C4-2B (cell line): Measurements from ENCODE around the gene SLC46A1.

Experiments used
- ZFX ChIP-seq: fragments of 450-650 bp; IDR thresholded peaks from 2 replicates; pipeline ENCODE4 v1.6.1; 2017
- TF ChIP-seq, protein P1 (sequence below): fragments of 450-650 bp; conservative IDR thresholded peaks from 2 replicates; pipeline ENCODE4 v1.5.1; 2017; ENCODE audit warnings: mild to moderate bottlenecking

DNA sequence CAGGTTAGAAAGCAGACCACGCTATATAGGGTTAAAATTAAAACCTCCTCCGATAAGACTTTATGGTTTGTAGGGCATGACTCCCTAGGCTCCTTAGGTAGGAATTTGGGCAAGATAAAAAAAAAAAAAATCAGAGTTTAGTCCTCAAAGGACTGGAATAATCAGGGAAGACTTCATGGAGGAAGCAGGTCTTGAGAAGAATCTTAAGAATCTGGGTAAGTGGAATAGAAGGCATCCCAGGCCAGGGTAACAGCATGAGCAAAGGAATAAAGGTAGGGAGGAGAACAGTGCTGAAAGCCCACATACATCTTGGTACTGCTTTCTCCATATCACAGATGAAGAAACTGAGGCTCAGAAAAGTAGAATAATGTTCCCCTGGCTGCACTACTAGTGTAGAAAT, 15.4 kb downstream of the SLC46A1 start:
- TF ChIP-seq, protein P1, sequence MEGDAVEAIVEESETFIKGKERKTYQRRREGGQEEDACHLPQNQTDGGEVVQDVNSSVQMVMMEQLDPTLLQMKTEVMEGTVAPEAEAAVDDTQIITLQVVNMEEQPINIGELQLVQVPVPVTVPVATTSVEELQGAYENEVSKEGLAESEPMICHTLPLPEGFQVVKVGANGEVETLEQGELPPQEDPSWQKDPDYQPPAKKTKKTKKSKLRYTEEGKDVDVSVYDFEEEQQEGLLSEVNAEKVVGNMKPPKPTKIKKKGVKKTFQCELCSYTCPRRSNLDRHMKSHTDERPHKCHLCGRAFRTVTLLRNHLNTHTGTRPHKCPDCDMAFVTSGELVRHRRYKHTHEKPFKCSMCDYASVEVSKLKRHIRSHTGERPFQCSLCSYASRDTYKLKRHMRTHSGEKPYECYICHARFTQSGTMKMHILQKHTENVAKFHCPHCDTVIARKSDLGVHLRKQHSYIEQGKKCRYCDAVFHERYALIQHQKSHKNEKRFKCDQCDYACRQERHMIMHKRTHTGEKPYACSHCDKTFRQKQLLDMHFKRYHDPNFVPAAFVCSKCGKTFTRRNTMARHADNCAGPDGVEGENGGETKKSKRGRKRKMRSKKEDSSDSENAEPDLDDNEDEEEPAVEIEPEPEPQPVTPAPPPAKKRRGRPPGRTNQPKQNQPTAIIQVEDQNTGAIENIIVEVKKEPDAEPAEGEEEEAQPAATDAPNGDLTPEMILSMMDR = no peak
- TF ChIP-seq ZFX = no peak
